KMS-11 (cell line): Measurements from ENCODE around the gene EIF4H.

ENCODE experiments used
- H2AFZ ChIP-seq: fragments of 200-600 bp; sonication (generic); 2 replicates; pipeline ENCODE4 v1.6.1; 2016; ENCODE audit warnings: antibody characterized with exemption, mixed run types, low read depth
- H3K27ac ChIP-seq: fragments of 200-600 bp; sonication (generic); 2 replicates; pipeline ENCODE4 v1.6.1; 2016; ENCODE audit warnings: mild to moderate bottlenecking, mixed run types
- H3K27me3 ChIP-seq: fragments of 200-600 bp; sonication (generic); 2 replicates; pipeline ENCODE4 v1.6.1; 2017; ENCODE audit warnings: mild to moderate bottlenecking, low read depth, mixed run types, moderate library complexity; ENCODE audit not compliant: insufficient read depth
- H3K36me3 ChIP-seq: fragments of 200-600 bp; sonication (generic); 2 replicates; pipeline ENCODE4 v1.6.1; 2017; ENCODE audit warnings: mild to moderate bottlenecking, mixed run types; ENCODE audit not compliant: insufficient read depth
- H3K4me1 ChIP-seq: fragments of 200-600 bp; sonication (generic); 2 replicates; pipeline ENCODE4 v1.6.1; 2016; ENCODE audit warnings: mild to moderate bottlenecking, low read depth, mixed run types; ENCODE audit not compliant: poor library complexity, severe bottlenecking
- H3K4me2 ChIP-seq: fragments of 200-600 bp; sonication (generic); 2 replicates; pipeline ENCODE4 v1.7.0; 2016; ENCODE audit warnings: mild to moderate bottlenecking, mixed run types
- H3K4me3 ChIP-seq: fragments of 200-600 bp; sonication (generic); IDR thresholded peaks from 2 replicates; pipeline ENCODE4 v1.6.1; 2017; ENCODE audit warnings: low read depth, low read length, mixed read lengths; ENCODE audit not compliant: insufficient read depth
- H3K79me2 ChIP-seq: fragments of 200-600 bp; sonication (generic); 2 replicates; pipeline ENCODE4 v1.6.1; 2016; ENCODE audit warnings: low read depth, mixed run types; ENCODE audit not compliant: insufficient read depth
- H3K9ac ChIP-seq: fragments of 200-600 bp; sonication (generic); 2 replicates; pipeline ENCODE4 v1.6.1; 2016; ENCODE audit warnings: mild to moderate bottlenecking, mixed run types
- H4K20me1 ChIP-seq: fragments of 200-600 bp; sonication (generic); 2 replicates; pipeline ENCODE4 v1.6.1; 2016; ENCODE audit warnings: mild to moderate bottlenecking, mixed run types; ENCODE audit not compliant: insufficient read depth
- CTCF ChIP-seq: fragments of 200-600 bp; sonication (generic); conservative IDR thresholded peaks from 2 replicates; pipeline ENCODE4 v1.6.1; 2017; ENCODE audit warnings: low read depth, mild to moderate bottlenecking, antibody characterized with exemption, low read length, moderate library complexity, mixed read lengths

EIF4H gene

DNA sequence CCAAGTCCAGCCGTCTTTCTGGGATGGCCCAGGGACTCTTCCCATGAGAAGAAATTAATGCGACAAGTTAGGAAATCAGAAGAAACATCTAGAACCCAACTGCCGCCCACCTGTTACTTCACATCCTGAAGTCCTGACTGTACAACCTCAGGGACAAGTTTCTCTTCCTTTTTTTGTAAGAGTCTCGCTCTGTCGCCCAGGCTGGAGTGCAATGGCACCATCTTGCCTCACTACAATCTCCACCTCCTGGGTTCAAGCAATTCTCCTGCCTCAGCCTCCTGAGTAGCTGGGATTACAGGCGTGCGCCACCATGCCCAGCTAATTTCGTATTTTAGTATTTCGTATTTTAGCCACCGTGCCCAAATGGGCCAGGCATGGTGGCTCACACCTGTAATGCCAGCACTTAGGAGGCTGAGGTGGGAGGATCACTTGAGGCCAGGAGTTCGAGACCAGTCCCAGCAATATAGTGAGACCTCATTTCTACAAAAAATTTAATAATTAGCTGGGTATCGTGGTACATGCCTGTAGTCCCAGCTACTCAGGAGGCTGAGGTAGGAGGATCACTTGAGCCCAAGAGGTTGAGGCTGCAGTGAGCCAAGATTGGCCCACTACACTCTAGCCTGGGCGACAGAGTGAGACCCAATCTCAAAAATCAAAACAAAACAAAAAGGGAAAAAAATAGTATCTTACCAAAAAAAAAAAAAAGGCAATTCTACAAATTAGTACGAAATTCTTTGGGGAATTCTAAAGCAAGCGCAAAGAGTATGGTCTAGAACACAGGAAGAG is 56.5 kb downstream of the EIF4H start:
- H3K4me3 ChIP-seq, result no peak overlapping the region
- no peak overlapping the region for H3K4me2 ChIP-seq
- peaks cover 6% of the 10 kb centered on the region; the same call in 1 of the 2 replicates for H3K36me3 ChIP-seq
- no peaks in the 10 kb centered on the region for H3K79me2 ChIP-seq
- no peak overlapping the region for H3K27ac ChIP-seq
- no peak overlapping the region for H2AFZ ChIP-seq
- no peaks in the 10 kb centered on the region for H3K4me1 ChIP-seq
- H4K20me1 ChIP-seq, result no peaks in the 10 kb centered on the region
- H3K9ac ChIP-seq, result no peak overlapping the region
- no peak for TF ChIP-seq CTCF
- no peaks in the 10 kb centered on the region for H3K27me3 ChIP-seq

- Histone ChIP-seq H3K27me3 (no peaks in the 10 kb centered on the region), H3K4me1 (no peaks in the 10 kb centered on the region), H3K4me3 (no peak overlapping the region), H3K36me3 (peaks cover 7% of the 10 kb centered on the region; the same call in 1 of the 2 replicates), H3K9ac (no peak overlapping the region), H3K4me2 (no peak overlapping the region), H2AFZ (no peak overlapping the region), H4K20me1 (no peaks in the 10 kb centered on the region), H3K79me2 (no peaks in the 10 kb centered on the region), H3K27ac (no peak overlapping the region)
- no peak for TF ChIP-seq CTCF
Measured at GRCh38 chr7:74231232-74231590, 57.1 kb downstream of the EIF4H start.

- H3K36me3 ChIP-seq, result peaks cover 12% of the 10 kb centered on the region; the same call in 1 of the 2 replicates
- no peak overlapping the region for H3K27ac ChIP-seq
- no peak overlapping the region for H3K4me2 ChIP-seq
- H3K27me3 ChIP-seq, result no peaks in the 10 kb centered on the region
- no peak overlapping the region for H2AFZ ChIP-seq
- H4K20me1 ChIP-seq, result no peaks in the 10 kb centered on the region
- H3K4me3 ChIP-seq, result no peak overlapping the region
- no peaks in the 10 kb centered on the region for H3K79me2 ChIP-seq
- TF ChIP-seq CTCF, result no peak
- no peak overlapping the region for H3K9ac ChIP-seq
- peaks cover 5% of the 10 kb centered on the region for H3K4me1 ChIP-seq
Measured at GRCh38 chr7:74233655-74234285, 59.6 kb downstream of the EIF4H start.

DNA sequence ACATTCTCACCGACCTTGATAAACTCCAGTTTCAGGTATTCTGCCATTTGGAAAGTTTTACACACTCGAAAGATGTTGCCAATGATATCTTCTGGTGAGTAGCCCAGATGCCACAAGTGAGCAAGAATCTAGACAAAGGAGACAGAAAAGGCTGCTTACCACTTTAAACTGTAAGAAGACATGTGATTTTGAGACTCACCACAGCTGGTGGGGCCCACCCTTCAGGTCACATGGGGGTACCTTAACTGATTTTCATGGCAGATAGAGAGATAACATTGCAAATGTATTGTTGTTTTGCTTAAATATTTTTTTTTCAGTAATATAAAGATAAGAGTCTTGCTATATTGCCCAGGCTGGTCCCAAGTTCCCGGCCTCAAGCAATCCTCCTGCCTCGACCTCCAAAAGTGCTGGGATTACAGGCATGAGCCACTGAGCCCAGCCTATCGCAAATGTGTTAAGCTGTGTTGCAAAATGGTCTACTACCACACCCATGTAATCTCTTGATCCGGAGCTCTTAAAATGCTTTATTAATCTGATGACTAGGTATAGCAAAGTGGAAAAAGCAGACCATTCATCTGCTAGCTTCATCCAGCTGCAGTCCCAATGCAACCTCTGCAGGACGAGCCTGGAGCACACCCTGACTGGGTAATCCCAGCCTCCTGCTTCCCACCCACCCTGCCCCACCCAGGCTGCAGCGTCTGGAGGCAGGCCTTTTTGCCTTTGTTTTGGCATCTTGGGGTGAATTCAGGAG is 61.5 kb downstream of the EIF4H start:
- Histone ChIP-seq H3K27me3 (no peaks in the 10 kb centered on the region), H3K79me2 (no peaks in the 10 kb centered on the region), H3K4me3 (no peak overlapping the region), H2AFZ (no peak overlapping the region), H4K20me1 (no peaks in the 10 kb centered on the region), H3K4me1 (peaks cover 5% of the 10 kb centered on the region), H3K9ac (no peak overlapping the region), H3K36me3 (peaks cover 20% of the 10 kb centered on the region; the same call in 1 of the 2 replicates), H3K4me2 (no peak overlapping the region), H3K27ac (no peak overlapping the region)
- no peak for TF ChIP-seq CTCF
